ENCODE measurements around the gene CCDC88B.

CCDC88B gene

GRCh38 chr11:64347193-64347867 lies 7.3 kb downstream of the CCDC88B start:
- H3K27ac ChIP-seq: no peak overlapping the region
- TF ChIP-seq CTCF (IDR thresholded peaks at IDR 0.05): no peak
- TF ChIP-seq ZFX (IDR thresholded peaks at IDR 0.05; ENCODE audit: borderline replicate concordance): no peak

- H3K27ac ChIP-seq: no peak overlapping the region
- no peak for TF ChIP-seq ZFX (IDR thresholded peaks at IDR 0.05; ENCODE audit: borderline replicate concordance)
- no peak for TF ChIP-seq CTCF (IDR thresholded peaks at IDR 0.05)
Observed at GRCh38 chr11:64348383-64349024, 8.5 kb downstream of the CCDC88B start.

GRCh38 chr11:64349025-64349387 lies 9.0 kb downstream of the CCDC88B start:
- TF ChIP-seq ZFX (IDR thresholded peaks at IDR 0.05; ENCODE audit: borderline replicate concordance) (no peak), CTCF (IDR thresholded peaks at IDR 0.05) (no peak)
- H3K27ac ChIP-seq: no peak overlapping the region

- TF ChIP-seq CTCF (IDR thresholded peaks at IDR 0.05) (no peak), ZFX (IDR thresholded peaks at IDR 0.05; ENCODE audit: borderline replicate concordance) (no peak)
- no peak overlapping the region for H3K27ac ChIP-seq
Observed at GRCh38 chr11:64349404-64349803, 9.4 kb downstream of the CCDC88B start.

- no peak overlapping the region for H3K27ac ChIP-seq
- TF ChIP-seq CTCF (IDR thresholded peaks at IDR 0.05) (no peak), ZFX (IDR thresholded peaks at IDR 0.05; ENCODE audit: borderline replicate concordance) (no peak)
Observed at GRCh38 chr11:64351136-64351631, 11.2 kb downstream of the CCDC88B start.

- TF ChIP-seq CTCF (IDR thresholded peaks at IDR 0.05): no peak
- no peak for TF ChIP-seq ZFX (IDR thresholded peaks at IDR 0.05; ENCODE audit: borderline replicate concordance)
- H3K27ac ChIP-seq: no peak overlapping the region
Observed at GRCh38 chr11:64352099-64352994, 12.3 kb downstream of the CCDC88B start.

All from 22Rv1 (cell line).